H9 (cell line): ENCODE measurements around the gene NFKB2. TPM values are rescaled to one million over a fixed set of nuclear protein-coding genes. Genes with fewer than 3 reads are reported as not detected.

ENCODE experiments used
- DNase-seq: peaks from one replicate; pipeline ENCODE4 v3.0.0-alpha.2; 2017
- H2AFZ ChIP-seq: one replicate; pipeline ENCODE4 v1.6.1; 2013; ENCODE audit warnings: mild to moderate bottlenecking, low read length, control low read depth, moderate library complexity
- H2AK5ac ChIP-seq: 2 replicates; pipeline ENCODE4 v1.6.1; 2013; ENCODE audit warnings: low read length, control low read depth, mixed read lengths; ENCODE audit not compliant: insufficient read length
- H2BK120ac ChIP-seq: one replicate; pipeline ENCODE4 v1.6.1; 2013; ENCODE audit warnings: low read depth, mild to moderate bottlenecking, low read length, control low read depth, inconsistent platforms; ENCODE audit not compliant: poor library complexity, severe bottlenecking
- H2BK12ac ChIP-seq: 2 replicates; pipeline ENCODE4 v1.6.1; 2013; ENCODE audit warnings: low read length, control low read depth, mixed read lengths, low read depth; ENCODE audit not compliant: insufficient read length
- H2BK15ac ChIP-seq: 2 replicates; pipeline ENCODE4 v1.6.1; 2013; ENCODE audit warnings: low read depth, low read length, control low read depth
- H2BK20ac ChIP-seq: one replicate; pipeline ENCODE4 v1.6.1; 2013; ENCODE audit warnings: low read depth, mild to moderate bottlenecking, low read length, control low read depth, inconsistent platforms; ENCODE audit not compliant: poor library complexity, severe bottlenecking
- H2BK5ac ChIP-seq: 2 replicates; pipeline ENCODE4 v1.6.1; 2013; ENCODE audit warnings: low read length, control low read depth, mixed read lengths; ENCODE audit not compliant: insufficient read length
- H3K14ac ChIP-seq: 2 replicates; pipeline ENCODE4 v1.6.1; 2013; ENCODE audit warnings: low read length, control low read depth; ENCODE audit not compliant: insufficient read depth
- H3K18ac ChIP-seq: 2 replicates; pipeline ENCODE4 v1.6.1; 2013; ENCODE audit warnings: low read depth, mild to moderate bottlenecking, mixed read lengths, low read length, control low read depth; ENCODE audit not compliant: insufficient read length
- H3K23ac ChIP-seq: 2 replicates; pipeline ENCODE4 v1.6.1; 2013; ENCODE audit warnings: low read length, control low read depth, mixed read lengths, low read depth; ENCODE audit not compliant: insufficient read length
- H3K23me2 ChIP-seq: 2 replicates; pipeline ENCODE4 v1.6.1; 2013; ENCODE audit warnings: low read depth, mild to moderate bottlenecking, mixed read lengths, low read length, control low read depth; ENCODE audit not compliant: insufficient read length, poor library complexity, severe bottlenecking
- H3K27ac ChIP-seq: 2 replicates; pipeline ENCODE4 v1.5.1; 2013; ENCODE audit warnings: low read length, control low read depth, mixed read lengths, low read depth; ENCODE audit not compliant: insufficient read length
- H3K27me3 ChIP-seq: 2 replicates; pipeline ENCODE4 v1.6.1; 2013; ENCODE audit warnings: low read length, control low read depth, inconsistent platforms; ENCODE audit not compliant: insufficient read depth
- H3K4ac ChIP-seq: 2 replicates; pipeline ENCODE4 v1.6.1; 2013; ENCODE audit warnings: low read depth, mild to moderate bottlenecking, control low read depth, inconsistent platforms, low read length, moderate library complexity
- H3K4me1 ChIP-seq: 2 replicates; pipeline ENCODE4 v1.6.1; 2013; ENCODE audit warnings: low read length, control low read depth, inconsistent platforms; ENCODE audit not compliant: insufficient read depth
- H3K4me2 ChIP-seq: 2 replicates; pipeline ENCODE4 v1.6.1; 2013; ENCODE audit warnings: low read length, control low read depth, mixed read lengths; ENCODE audit not compliant: insufficient read length, insufficient read depth
- H3K56ac ChIP-seq: 2 replicates; pipeline ENCODE4 v1.6.1; 2013; ENCODE audit warnings: low read depth, mild to moderate bottlenecking, mixed read lengths, low read length, control low read depth; ENCODE audit not compliant: insufficient read length
- H3K79me1 ChIP-seq: 2 replicates; pipeline ENCODE4 v1.6.1; 2013; ENCODE audit warnings: low read depth, mild to moderate bottlenecking, moderate library complexity, low read length, control low read depth, inconsistent platforms; ENCODE audit not compliant: insufficient read depth, poor library complexity, severe bottlenecking
- H3K79me2 ChIP-seq: 2 replicates; pipeline ENCODE4 v1.6.1; 2013; ENCODE audit warnings: low read length, control low read depth, inconsistent platforms; ENCODE audit not compliant: insufficient read depth
- H3K9ac ChIP-seq: 2 replicates; pipeline ENCODE4 v1.6.1; 2013; ENCODE audit warnings: low read length, control low read depth, mixed read lengths; ENCODE audit not compliant: insufficient read length; ENCODE audit errors: extremely low read depth
- H3K9me3 ChIP-seq: one replicate; pipeline ENCODE4 v1.6.1; 2013; ENCODE audit warnings: low read depth, low read length, inconsistent platforms; ENCODE audit not compliant: control insufficient read depth
- H3T11ph ChIP-seq: one replicate; pipeline ENCODE4 v1.6.1; 2013; ENCODE audit warnings: mild to moderate bottlenecking, low read length, control low read depth, inconsistent platforms
- H4K20me1 ChIP-seq: one replicate; pipeline ENCODE4 v1.6.1; 2013; ENCODE audit not compliant: control insufficient read depth, insufficient read length, insufficient read depth
- H4K5ac ChIP-seq: 2 replicates; pipeline ENCODE4 v1.6.1; 2013; ENCODE audit warnings: low read depth, mild to moderate bottlenecking, mixed read lengths, low read length, control low read depth; ENCODE audit not compliant: insufficient read length
- H4K8ac ChIP-seq: replicated peaks from 2 replicates; pipeline ENCODE4 v1.6.1; 2013; ENCODE audit warnings: low read length, control low read depth, mixed read lengths, low read depth; ENCODE audit not compliant: insufficient read length
- H4K91ac ChIP-seq: 2 replicates; pipeline ENCODE4 v1.6.1; 2013; ENCODE audit warnings: low read depth, mild to moderate bottlenecking, moderate library complexity, mixed read lengths, low read length, control low read depth; ENCODE audit not compliant: insufficient read length
- H3K27ac Mint-ChIP-seq, 3 experiments: 2 replicates in 2 of 3; 3 replicates in 1 of 3; pipeline ENCODE4 v1.8.0; 2020 to 2021; ENCODE audit warnings: mixed read lengths in 3 of 3, mild to moderate bottlenecking in 1 of 3, moderate library complexity in 1 of 3
- H3K27me3 Mint-ChIP-seq: 2 replicates; pipeline ENCODE4 v1.8.0; 2021; ENCODE audit warnings: low read depth, mild to moderate bottlenecking, moderate library complexity, mixed read lengths
- H3K36me3 Mint-ChIP-seq, 3 experiments: 2 replicates in 2 of 3; 3 replicates in 1 of 3; pipeline ENCODE4 v1.8.0; 2020 to 2021; ENCODE audit warnings: low read depth in 3 of 3, mixed read lengths in 3 of 3; ENCODE audit not compliant: insufficient read depth in 1 of 3
- H3K4me1 Mint-ChIP-seq, 2 experiments: 2 replicates each; pipeline ENCODE4 v1.8.0; 2020; ENCODE audit warnings: mixed read lengths in 2 of 2
- H3K4me3 Mint-ChIP-seq, 2 experiments: 2 replicates in 1 of 2; 3 replicates in 1 of 2; pipeline ENCODE4 v1.8.0; 2020 to 2021; ENCODE audit warnings: mild to moderate bottlenecking in 2 of 2, mixed read lengths in 2 of 2, moderate library complexity in 1 of 2
- H3K9me3 Mint-ChIP-seq, 2 experiments: 2 replicates in 1 of 2; 3 replicates in 1 of 2; pipeline ENCODE4 v1.8.0; 2020; ENCODE audit warnings: mild to moderate bottlenecking in 2 of 2, mixed read lengths in 2 of 2, moderate library complexity in 1 of 2
- CTCF ChIP-seq: fragments of 200-600 bp; sonication (generic); conservative IDR thresholded peaks from 3 replicates; pipeline ENCODE4 v1.8.0; 2021; ENCODE audit warnings: antibody characterized with exemption, mild to moderate bottlenecking
- WGBS: extraction: QIAGEN DNeasy Blood & Tissue Kit; methylation state at CpG from one replicate; pipeline ENCODE4 v1.1.7; 2013; ENCODE audit warnings: missing lambda C conversion rate, low lambda C conversion rate, mixed read lengths; ENCODE audit not compliant: insufficient read length; ENCODE audit errors: extremely low coverage; 5-methylcytosine and 5-hydroxymethylcytosine counted together
- total RNA-seq: library from RNA; stranded (reverse); gene quantifications from 2 replicates; pipeline ENCODE4 v1.2.1, GENCODE V29; 2021

NFKB2 gene
- total RNA-seq, 1 experiment from 2014 or later: 23.7 TPM

GRCh38 chr10:102379383-102379782 lies 16.1 kb upstream of the NFKB2 start:
- no peak overlapping the region for H3K27ac ChIP-seq
- no peak overlapping the region for H3K14ac ChIP-seq
- H3K27me3 ChIP-seq: no peaks in the 10 kb centered on the region
- no peak overlapping the region for H2BK120ac ChIP-seq
- no peak overlapping the region for H4K91ac ChIP-seq
- no CpG with 5 or more reads among the region's 6 CpGs for WGBS
- no peak overlapping the region for H2BK12ac ChIP-seq
- no peaks in the 10 kb centered on the region for H3K4me1 Mint-ChIP-seq
- H4K5ac ChIP-seq: no peak overlapping the region
- H3K23me2 ChIP-seq: no peaks in the 10 kb centered on the region
- H3K9me3 Mint-ChIP-seq: no peaks in the 10 kb centered on the region
- peaks cover 8 to 38% (median 23%) of the 10 kb centered on the region in 3 experiments for H3K36me3 Mint-ChIP-seq
- no peak overlapping the region for H3K9ac ChIP-seq
- H3T11ph ChIP-seq: no peak overlapping the region
- no peak overlapping the region for H3K56ac ChIP-seq
- H2BK5ac ChIP-seq: no peak overlapping the region
- TF ChIP-seq CTCF: no peak
- no peak overlapping the region for H2AFZ ChIP-seq
- H3K18ac ChIP-seq: no peak overlapping the region
- H3K27ac Mint-ChIP-seq: no peak overlapping the region
- no peak overlapping the region for H2AK5ac ChIP-seq
- H3K79me2 ChIP-seq: no peaks in the 10 kb centered on the region
- H2BK15ac ChIP-seq: no peak overlapping the region
- no peak overlapping the region for H3K4me3 Mint-ChIP-seq
- H3K4me1 ChIP-seq: no peaks in the 10 kb centered on the region
- no peaks in the 10 kb centered on the region for H4K20me1 ChIP-seq
- DNase-seq: no peak
- no peak overlapping the region for H2BK20ac ChIP-seq
- H3K79me1 ChIP-seq: no peaks in the 10 kb centered on the region
- no peaks in the 10 kb centered on the region for H3K27me3 Mint-ChIP-seq
- no peaks in the 10 kb centered on the region for H3K9me3 ChIP-seq
- no peak overlapping the region for H3K23ac ChIP-seq
- H3K4me2 ChIP-seq: no peak overlapping the region
- no peak overlapping the region for H4K8ac ChIP-seq
- no peak overlapping the region for H3K4ac ChIP-seq
